ENCODE data around the gene GABRQ. TPM values are rescaled to one million over a fixed set of nuclear protein-coding genes. Genes with fewer than 3 reads are reported as not detected.

Gene GABRQ
- not detected for total RNA-seq

- H3K4me1 ChIP-seq: no peaks in the 10 kb centered on the region
- DNase-seq: no peak
- H3K27ac ChIP-seq: no peak within 1 kb of the TSS
- intact Hi-C loops (cut with DNase I; ENCODE audit: low total_unique reads) (loop anchor here (5.0 kb wide), 1 partner anchor 886 kb away; no protein-coding TSS in a partner anchor), in situ Hi-C loops (cut with MboI; ENCODE audit: low sequenced_read_pairs in 4 of 4) (loop anchor here (10.0 to 25.0 kb wide), 2 partner anchors 876 to 883 kb away; no protein-coding TSS in a partner anchor)
- TF ChIP-seq POLR2A (IDR thresholded peaks at IDR 0.05) (no peak), CTCF (IDR thresholded peaks at IDR 0.05 in 4 of 5, conservative IDR thresholded peaks at IDR 0.05 in 1 of 5) (no peak)
- H3K9me3 ChIP-seq: no peaks in the 10 kb centered on the region
- H3K36me3 ChIP-seq: no peaks in the 10 kb centered on the region
- peaks cover 0 to 13% (median 8%) of the 10 kb centered on the region in 3 donors for H3K27me3 ChIP-seq
- H3K4me3 ChIP-seq: no peak within 1 kb of the TSS
- ATAC-seq: no peak
These were observed at the start of gene GABRQ for GRCh38 chrX:152637649-152638442. TSS of gene GABRQ (plus strand) at chrX:152637895. CDS start at chrX:152638203, 308 bp downstream.

GRCh38 chrX:152588206-152588605 lies 49.5 kb upstream of the GABRQ start:
- no peak for ATAC-seq
- Histone ChIP-seq H3K27me3 (no peaks in the 10 kb centered on the region), H3K4me3 (no peak overlapping the region), H3K9me3 (no peaks in the 10 kb centered on the region), H3K27ac (no peak overlapping the region), H3K36me3 (no peaks in the 10 kb centered on the region), H3K4me1 (no peaks in the 10 kb centered on the region)
- intact Hi-C loops (cut with DNase I; ENCODE audit: low total_unique reads): no loop called here
- TF ChIP-seq CTCF (IDR thresholded peaks at IDR 0.05 in 4 of 5, conservative IDR thresholded peaks at IDR 0.05 in 1 of 5): no peak
- TF ChIP-seq POLR2A (IDR thresholded peaks at IDR 0.05): no peak
- in situ Hi-C loops (cut with MboI; ENCODE audit: low sequenced_read_pairs in 4 of 4): no loop called here
- DNase-seq: no peak

- no peak for ATAC-seq
- no peak overlapping the region for H3K27ac ChIP-seq
- no peak overlapping the region for H3K4me3 ChIP-seq
- intact Hi-C loops (cut with DNase I; ENCODE audit: low total_unique reads) (no loop called here), in situ Hi-C loops (cut with MboI; ENCODE audit: low sequenced_read_pairs in 4 of 4) (no loop called here)
- no peak for DNase-seq
- no peaks in the 10 kb centered on the region for H3K36me3 ChIP-seq
- H3K9me3 ChIP-seq: no peaks in the 10 kb centered on the region
- no peaks in the 10 kb centered on the region for H3K4me1 ChIP-seq
- TF ChIP-seq POLR2A (IDR thresholded peaks at IDR 0.05) (no peak), CTCF (IDR thresholded peaks at IDR 0.05 in 4 of 5, conservative IDR thresholded peaks at IDR 0.05 in 1 of 5) (no peak)
- H3K27me3 ChIP-seq: no peaks in the 10 kb centered on the region
These were observed 36.7 kb upstream of the GABRQ start for GRCh38 chrX:152600853-152601633.

- in situ Hi-C loops (cut with MboI; ENCODE audit: low sequenced_read_pairs in 4 of 4) (no loop called here), intact Hi-C loops (cut with DNase I; ENCODE audit: low total_unique reads) (no loop called here)
- Histone ChIP-seq H3K27ac (no peak overlapping the region), H3K36me3 (no peaks in the 10 kb centered on the region), H3K27me3 (no peaks in the 10 kb centered on the region), H3K4me3 (no peak overlapping the region), H3K9me3 (no peaks in the 10 kb centered on the region), H3K4me1 (no peaks in the 10 kb centered on the region)
- ATAC-seq (no peak), DNase-seq (no peak)
- no peak for TF ChIP-seq POLR2A (IDR thresholded peaks at IDR 0.05)
These were observed 35.7 kb upstream of the GABRQ start for GRCh38 chrX:152601848-152602616.

All from gastrocnemius medialis (tissue), 4 donors.